ENCODE data around the gene RBPJL.

Gene RBPJL

DNA sequence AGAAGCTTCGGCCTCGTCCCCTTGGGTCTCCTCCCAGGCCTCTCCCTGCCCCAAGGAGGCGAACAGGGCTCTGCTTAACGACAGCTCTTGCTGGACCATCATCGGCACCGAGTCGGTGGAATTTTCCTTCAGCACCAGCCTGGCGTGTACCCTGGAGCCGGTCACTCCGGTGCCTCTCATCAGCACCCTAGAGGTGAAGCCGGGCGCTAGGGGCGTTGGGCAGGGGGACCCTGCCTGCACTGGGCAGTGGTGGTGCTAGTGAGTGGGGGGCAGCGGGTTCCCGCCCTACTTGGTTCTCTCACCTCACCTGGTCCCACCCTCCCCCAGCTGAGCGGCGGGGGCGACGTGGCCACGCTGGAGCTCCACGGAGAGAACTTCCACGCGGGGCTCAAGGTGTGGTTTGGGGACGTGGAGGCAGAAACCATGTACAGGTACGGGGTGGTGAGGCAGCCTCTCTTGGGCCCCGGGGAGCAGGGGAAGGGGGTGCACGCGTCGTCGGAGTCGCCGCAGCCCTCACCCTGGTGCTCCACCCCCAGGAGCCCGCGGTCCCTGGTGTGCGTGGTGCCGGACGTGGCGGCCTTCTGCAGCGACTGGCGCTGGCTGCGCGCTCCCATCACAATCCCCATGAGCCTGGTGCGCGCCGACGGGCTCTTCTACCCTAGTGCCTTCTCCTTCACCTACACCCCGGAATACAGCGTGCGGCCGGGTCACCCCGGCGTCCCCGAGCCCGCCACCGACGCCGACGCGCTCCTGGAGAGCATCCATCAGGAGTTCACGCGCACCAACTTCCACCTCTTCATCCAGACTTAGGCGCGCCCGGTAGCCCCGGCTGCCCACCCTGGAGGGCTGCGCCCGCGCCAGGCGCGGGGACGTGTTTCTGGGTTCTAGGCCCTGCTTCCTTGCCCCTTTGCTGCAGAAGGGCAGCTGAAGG, 9.8 kb downstream of the RBPJL start:
- H3K27me3 ChIP-seq (ENCODE audit: insufficient read depth, poor library complexity, severe bottlenecking) = peaks cover 30% of the 10 kb centered on the region
- peak; percentile 82 for DNase-seq (ENCODE audit: low spot score)
- peaks cover 2% of the 10 kb centered on the region for H3K4me1 ChIP-seq (ENCODE audit: insufficient read depth, poor library complexity, severe bottlenecking)
- no peaks in the 10 kb centered on the region for H3K36me3 ChIP-seq (ENCODE audit: low read depth)
- no peak for TF ChIP-seq CTCF (IDR thresholded peaks at IDR 0.05; ENCODE audit: poor library complexity, severe bottlenecking)
- no peak overlapping the region for H3K4me3 ChIP-seq (ENCODE audit: severe bottlenecking)
- 0 out of 3 replicates have a peak, but pooled peaks have one; percentile 3 for ATAC-seq (ENCODE audit: low read depth)
- no peaks in the 10 kb centered on the region for H3K9me3 ChIP-seq (ENCODE audit: severe bottlenecking)
- no peak overlapping the region for H3K27ac ChIP-seq (ENCODE audit: poor library complexity, severe bottlenecking)

- DNase-seq (ENCODE audit: low spot score) (peak; percentile 76), ATAC-seq (ENCODE audit: low read depth) (no peak)
- H3K4me1 ChIP-seq (ENCODE audit: insufficient read depth, poor library complexity, severe bottlenecking) = peaks cover 2% of the 10 kb centered on the region
- H3K4me3 ChIP-seq (ENCODE audit: severe bottlenecking) = no peak overlapping the region
- H3K9me3 ChIP-seq (ENCODE audit: severe bottlenecking) = no peaks in the 10 kb centered on the region
- H3K27ac ChIP-seq (ENCODE audit: poor library complexity, severe bottlenecking) = no peak overlapping the region
- H3K27me3 ChIP-seq (ENCODE audit: insufficient read depth, poor library complexity, severe bottlenecking) = peaks cover 30% of the 10 kb centered on the region
- H3K36me3 ChIP-seq (ENCODE audit: low read depth) = no peaks in the 10 kb centered on the region
- no peak for TF ChIP-seq CTCF (IDR thresholded peaks at IDR 0.05; ENCODE audit: poor library complexity, severe bottlenecking)
Observed at GRCh38 chr20:45317826-45318225, 11.2 kb downstream of the RBPJL start.

DNA sequence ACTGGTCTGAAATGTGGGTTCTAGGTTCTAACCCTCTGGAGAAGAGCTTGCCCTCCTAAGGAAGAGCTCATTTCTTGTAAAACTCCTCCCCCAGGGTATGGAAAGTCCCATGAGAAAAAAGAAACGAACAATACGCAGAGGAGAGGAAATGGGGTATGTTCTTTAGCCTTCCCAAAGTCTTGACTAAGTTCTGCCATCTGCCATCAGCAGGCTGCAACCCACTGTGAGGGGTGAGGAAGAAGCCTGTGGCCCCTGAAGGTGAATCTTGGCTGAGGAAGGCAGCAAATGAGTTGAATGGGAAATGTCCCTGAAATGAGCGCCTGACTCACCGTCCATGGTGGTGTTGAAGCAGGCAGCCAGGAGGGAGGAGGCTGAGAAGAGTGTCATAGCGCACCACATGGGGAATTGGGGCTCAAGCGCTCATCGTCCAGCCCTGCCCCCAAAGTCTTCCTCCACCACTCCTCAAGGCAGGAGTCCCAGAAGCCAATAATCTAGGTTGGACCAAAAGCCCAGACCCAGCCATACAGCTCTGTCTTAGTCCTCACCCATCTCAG, 11.8 kb downstream of the RBPJL start:
- H3K4me1 ChIP-seq (ENCODE audit: insufficient read depth, poor library complexity, severe bottlenecking) = peaks cover 2% of the 10 kb centered on the region
- no peak overlapping the region for H3K27ac ChIP-seq (ENCODE audit: poor library complexity, severe bottlenecking)
- H3K4me3 ChIP-seq (ENCODE audit: severe bottlenecking) = no peak overlapping the region
- H3K36me3 ChIP-seq (ENCODE audit: low read depth) = no peaks in the 10 kb centered on the region
- ATAC-seq (ENCODE audit: low read depth) (no peak), DNase-seq (ENCODE audit: low spot score) (peak; percentile 74)
- peaks cover 30% of the 10 kb centered on the region for H3K27me3 ChIP-seq (ENCODE audit: insufficient read depth, poor library complexity, severe bottlenecking)
- TF ChIP-seq CTCF (IDR thresholded peaks at IDR 0.05; ENCODE audit: poor library complexity, severe bottlenecking) = no peak
- H3K9me3 ChIP-seq (ENCODE audit: severe bottlenecking) = no peaks in the 10 kb centered on the region

DNA sequence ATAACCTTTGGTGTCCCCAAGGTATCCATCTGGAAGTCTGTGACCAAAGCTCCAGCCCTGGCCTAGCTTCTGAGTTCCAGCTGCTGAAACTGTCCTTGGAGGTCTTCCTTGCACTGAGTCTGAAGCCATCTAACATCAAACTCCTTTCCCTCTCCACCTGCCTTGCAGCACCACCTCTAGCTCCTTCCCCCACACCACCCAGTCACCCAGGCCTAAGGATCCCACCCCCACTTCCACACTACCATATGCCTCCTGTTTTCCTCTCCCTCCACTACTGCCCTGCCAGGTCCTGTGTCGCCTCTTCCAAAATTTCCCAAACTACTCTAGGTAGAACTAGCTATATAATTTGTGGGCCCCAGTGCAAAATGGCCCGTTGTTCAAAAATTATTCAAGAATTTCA, 12.3 kb downstream of the RBPJL start:
- ATAC-seq (ENCODE audit: low read depth) = no peak
- H3K4me1 ChIP-seq (ENCODE audit: insufficient read depth, poor library complexity, severe bottlenecking) = peaks cover 2% of the 10 kb centered on the region
- H3K36me3 ChIP-seq (ENCODE audit: low read depth) = no peaks in the 10 kb centered on the region
- H3K9me3 ChIP-seq (ENCODE audit: severe bottlenecking) = no peaks in the 10 kb centered on the region
- no peak for TF ChIP-seq CTCF (IDR thresholded peaks at IDR 0.05; ENCODE audit: poor library complexity, severe bottlenecking)
- DNase-seq (ENCODE audit: low spot score) = peak; percentile 63
- no peak overlapping the region for H3K4me3 ChIP-seq (ENCODE audit: severe bottlenecking)
- H3K27ac ChIP-seq (ENCODE audit: poor library complexity, severe bottlenecking) = no peak overlapping the region
- H3K27me3 ChIP-seq (ENCODE audit: insufficient read depth, poor library complexity, severe bottlenecking) = peaks cover 30% of the 10 kb centered on the region
